HepG2 (cell line): ENCODE results near the gene M1AP. TPM values are rescaled to one million over a fixed set of nuclear protein-coding genes. Genes with fewer than 3 reads are reported as not detected.

Experiments
- AGO2 ChIP-seq: fragments of 200-400 bp; formaldehyde crosslinking; optimal IDR thresholded peaks from 2 replicates; pipeline ENCODE3; 2017; ENCODE audit warnings: mild to moderate bottlenecking, low read depth, low read length, moderate library complexity
- FOXA1 ChIP-seq, 2 experiments: fragments of 450-650 bp in 1 of 2; sonication (generic) in 1 of 2; formaldehyde crosslinking in 1 of 2; IDR thresholded peaks; 2 replicates each; pipeline versions ENCODE4 v1.4.0 to v1.6.1; 2016 to 2020; ENCODE audit warnings: missing genetic modification reagents in 1 of 2
- FOXJ3 ChIP-seq: sonication (generic); formaldehyde crosslinking; IDR thresholded peaks from 2 replicates; pipeline ENCODE4 v1.4.0; 2020; ENCODE audit warnings: missing genetic modification reagents, mild to moderate bottlenecking, borderline replicate concordance
- HNF4G ChIP-seq, 2 experiments: sonication (generic) in 1 of 2; formaldehyde crosslinking in 1 of 2; IDR thresholded peaks; 2 replicates each; pipeline versions ENCODE4 v1.4.0 to v1.6.1; 2011 to 2020; ENCODE audit warnings: borderline replicate concordance in 2 of 2, low read depth in 2 of 2, mild to moderate bottlenecking in 2 of 2, low read length in 1 of 2, missing genetic modification reagents in 1 of 2, moderate library complexity in 1 of 2
- KAT2B ChIP-seq: fragments of 150-350 bp; IDR thresholded peaks from 2 replicates; pipeline ENCODE4 v1.6.1; 2014; ENCODE audit warnings: low read depth, low read length, borderline replicate concordance
- NFKBIZ ChIP-seq: IDR thresholded peaks from 2 replicates; pipeline ENCODE4 v1.6.1; 2018; ENCODE audit warnings: missing genetic modification reagents, missing compliant biosample characterization
- PRPF4 ChIP-seq: fragments of 200-400 bp; formaldehyde crosslinking; IDR thresholded peaks from 2 replicates; pipeline ENCODE4 v1.6.1; 2016; ENCODE audit warnings: low read length, low read depth; ENCODE audit not compliant: poor library complexity, severe bottlenecking
- RBAK ChIP-seq: sonication (generic); formaldehyde crosslinking; IDR thresholded peaks from 2 replicates; pipeline ENCODE4 v1.5.1; 2020; ENCODE audit warnings: mild to moderate bottlenecking, missing genetic modification reagents
- RCOR2 ChIP-seq: IDR thresholded peaks from 2 replicates; pipeline ENCODE4 v1.6.1; 2016; ENCODE audit warnings: missing biosample characterization, missing genetic modification reagents
- SMAD3 ChIP-seq: sonication (generic); formaldehyde crosslinking; IDR thresholded peaks from 2 replicates; pipeline ENCODE4 v1.4.0; 2020; ENCODE audit warnings: missing genetic modification reagents
- SRF ChIP-seq: IDR thresholded peaks from 2 replicates; pipeline ENCODE4 v1.6.1; 2011; ENCODE audit warnings: mild to moderate bottlenecking, low read depth, low read length, moderate library complexity
- ZNF382 ChIP-seq: sonication (generic); formaldehyde crosslinking; IDR thresholded peaks from 2 replicates; pipeline ENCODE4 v1.5.0; 2020; ENCODE audit warnings: missing genetic modification reagents, mild to moderate bottlenecking, borderline replicate concordance
- ZNF619 ChIP-seq: sonication (generic); formaldehyde crosslinking; IDR thresholded peaks from 2 replicates; pipeline ENCODE4 v1.4.0; 2020; ENCODE audit warnings: mild to moderate bottlenecking, missing genetic modification reagents
- ZNF629 ChIP-seq: sonication (generic); formaldehyde crosslinking; conservative IDR thresholded peaks from 2 replicates; pipeline ENCODE4 v1.5.0; 2020; ENCODE audit warnings: missing genetic modification reagents
- ZNF766 ChIP-seq: sonication (generic); formaldehyde crosslinking; IDR thresholded peaks from 2 replicates; pipeline ENCODE4 v1.5.0; 2020; ENCODE audit warnings: missing genetic modification reagents, borderline replicate concordance
- ZNF768 ChIP-seq: sonication (generic); formaldehyde crosslinking; IDR thresholded peaks from 2 replicates; pipeline ENCODE4 v1.4.0; 2020; ENCODE audit warnings: missing genetic modification reagents
- ZSCAN20 ChIP-seq: sonication (generic); formaldehyde crosslinking; IDR thresholded peaks from 2 replicates; pipeline ENCODE4 v1.4.0; 2020; ENCODE audit warnings: missing genetic modification reagents, mild to moderate bottlenecking, borderline replicate concordance
- polyA plus RNA-seq, 8 experiments: library from polyadenylated mRNA; depleted of rRNA in 3 of 8; stranded (reverse) in 7 of 8; unstranded in 1 of 8; fragments of >200 nt; fragmentation: Illumina TruSeq in 4 of 8; extraction: Trizol in 4 of 8; gene quantifications; 2 replicates each; pipeline versions ENCODE4 v1.2.1 to v1.2.3, GENCODE V29; 2011 to 2016; ENCODE audit warnings: low read depth in 4 of 8, missing spikeins in 1 of 8, mixed read lengths in 1 of 8; ENCODE audit not compliant: insufficient read depth in 1 of 8
- total RNA-seq, 5 experiments: library from RNA; depleted of rRNA; stranded (reverse); fragments of >200 nt; fragmentation: Illumina TruSeq; extraction: Trizol; gene quantifications; 2 replicates each; pipeline ENCODE4 v1.2.3, GENCODE V29; 2016; ENCODE audit warnings: low read depth in 1 of 5
- TF ChIP-seq, protein P1 (sequence below): sonication (generic); formaldehyde crosslinking; IDR thresholded peaks from 2 replicates; pipeline ENCODE4 v1.4.0; 2020; ENCODE audit warnings: mild to moderate bottlenecking, low read depth, missing genetic modification reagents
- TF ChIP-seq, protein P2 (sequence below): sonication (generic); formaldehyde crosslinking; IDR thresholded peaks from 2 replicates; pipeline ENCODE4 v1.5.1; 2020; ENCODE audit warnings: missing genetic modification reagents, mild to moderate bottlenecking, borderline replicate concordance
- TF ChIP-seq, protein P3 (sequence below): sonication (generic); formaldehyde crosslinking; IDR thresholded peaks from 2 replicates; pipeline ENCODE4 v1.4.0; 2020; ENCODE audit warnings: low read depth, mild to moderate bottlenecking, missing genetic modification reagents
- TF ChIP-seq, protein P4 (sequence below): sonication (generic); formaldehyde crosslinking; IDR thresholded peaks from 2 replicates; pipeline ENCODE4 v1.4.0; 2020; ENCODE audit warnings: missing genetic modification reagents, mild to moderate bottlenecking, borderline replicate concordance

M1AP gene
- total and polyA plus RNA-seq, 2 of the 13 experiments (the other 11 are each of a cell fraction or from before 2014, with no cell fraction given): not detected

GRCh38 chr2:74529357-74530238 is 118.5 kb downstream of the M1AP start, which contains the start of the genes AUP1 and HTRA2 (continued):
- TF ChIP-seq, protein P1, sequence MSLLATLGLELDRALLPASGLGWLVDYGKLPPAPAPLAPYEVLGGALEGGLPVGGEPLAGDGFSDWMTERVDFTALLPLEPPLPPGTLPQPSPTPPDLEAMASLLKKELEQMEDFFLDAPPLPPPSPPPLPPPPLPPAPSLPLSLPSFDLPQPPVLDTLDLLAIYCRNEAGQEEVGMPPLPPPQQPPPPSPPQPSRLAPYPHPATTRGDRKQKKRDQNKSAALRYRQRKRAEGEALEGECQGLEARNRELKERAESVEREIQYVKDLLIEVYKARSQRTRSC: 0 out of 2 replicates have a peak, but pooled peaks have one; percentile 13
- TF ChIP-seq HNF4G (IDR thresholded peaks at IDR 0.05; ENCODE audit: borderline replicate concordance, low read depth, low read length): no peak; the same call in 1 of the 2 replicates
- no peak for TF ChIP-seq HNF4G (CRISPR knock-in tag; IDR thresholded peaks at IDR 0.05; ENCODE audit: borderline replicate concordance, low read depth)
- TF ChIP-seq ZSCAN20 (CRISPR knock-in tag): 0 out of 2 replicates have a peak, but pooled peaks have one; percentile 26
- TF ChIP-seq SRF: 0 out of 2 replicates have a peak, but pooled peaks have one; percentile 19
- peak; percentile 93 for TF ChIP-seq AGO2
- peak; percentile 61; the same call in 1 of the 2 replicates for TF ChIP-seq FOXJ3 (CRISPR knock-in tag)
- TF ChIP-seq ZNF766: 0 out of 2 replicates have a peak, but pooled peaks have one; percentile 18
- TF ChIP-seq, protein P2, sequence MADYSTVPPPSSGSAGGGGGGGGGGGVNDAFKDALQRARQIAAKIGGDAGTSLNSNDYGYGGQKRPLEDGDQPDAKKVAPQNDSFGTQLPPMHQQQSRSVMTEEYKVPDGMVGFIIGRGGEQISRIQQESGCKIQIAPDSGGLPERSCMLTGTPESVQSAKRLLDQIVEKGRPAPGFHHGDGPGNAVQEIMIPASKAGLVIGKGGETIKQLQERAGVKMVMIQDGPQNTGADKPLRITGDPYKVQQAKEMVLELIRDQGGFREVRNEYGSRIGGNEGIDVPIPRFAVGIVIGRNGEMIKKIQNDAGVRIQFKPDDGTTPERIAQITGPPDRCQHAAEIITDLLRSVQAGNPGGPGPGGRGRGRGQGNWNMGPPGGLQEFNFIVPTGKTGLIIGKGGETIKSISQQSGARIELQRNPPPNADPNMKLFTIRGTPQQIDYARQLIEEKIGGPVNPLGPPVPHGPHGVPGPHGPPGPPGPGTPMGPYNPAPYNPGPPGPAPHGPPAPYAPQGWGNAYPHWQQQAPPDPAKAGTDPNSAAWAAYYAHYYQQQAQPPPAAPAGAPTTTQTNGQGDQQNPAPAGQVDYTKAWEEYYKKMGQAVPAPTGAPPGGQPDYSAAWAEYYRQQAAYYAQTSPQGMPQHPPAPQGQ: no peak
- TF ChIP-seq ZNF768 (CRISPR knock-in tag): peak; percentile 54; the same call in 1 of the 2 replicates
- TF ChIP-seq RBAK: 0 out of 2 replicates have a peak, but pooled peaks have one; percentile 23
- TF ChIP-seq, protein P3, sequence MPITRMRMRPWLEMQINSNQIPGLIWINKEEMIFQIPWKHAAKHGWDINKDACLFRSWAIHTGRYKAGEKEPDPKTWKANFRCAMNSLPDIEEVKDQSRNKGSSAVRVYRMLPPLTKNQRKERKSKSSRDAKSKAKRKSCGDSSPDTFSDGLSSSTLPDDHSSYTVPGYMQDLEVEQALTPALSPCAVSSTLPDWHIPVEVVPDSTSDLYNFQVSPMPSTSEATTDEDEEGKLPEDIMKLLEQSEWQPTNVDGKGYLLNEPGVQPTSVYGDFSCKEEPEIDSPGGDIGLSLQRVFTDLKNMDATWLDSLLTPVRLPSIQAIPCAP (CRISPR knock-in tag): peak; percentile 35; the same call in 1 of the 2 replicates
- no peak for TF ChIP-seq NFKBIZ (CRISPR knock-in tag)
- TF ChIP-seq KAT2B: no peak
- no peak; the same call in 1 of the 2 replicates for TF ChIP-seq ZNF619 (CRISPR knock-in tag)
- TF ChIP-seq PRPF4: no peak
- TF ChIP-seq ZNF382 (CRISPR knock-in tag): no peak
- TF ChIP-seq FOXA1 (IDR thresholded peaks at IDR 0.05): no peak
- 0 out of 2 replicates have a peak, but pooled peaks have one; percentile 4 for TF ChIP-seq FOXA1 (CRISPR knock-in tag; IDR thresholded peaks at IDR 0.05)
- TF ChIP-seq ZNF629: 0 out of 2 replicates have a peak, but pooled peaks have one; percentile 25
- TF ChIP-seq, protein P4, sequence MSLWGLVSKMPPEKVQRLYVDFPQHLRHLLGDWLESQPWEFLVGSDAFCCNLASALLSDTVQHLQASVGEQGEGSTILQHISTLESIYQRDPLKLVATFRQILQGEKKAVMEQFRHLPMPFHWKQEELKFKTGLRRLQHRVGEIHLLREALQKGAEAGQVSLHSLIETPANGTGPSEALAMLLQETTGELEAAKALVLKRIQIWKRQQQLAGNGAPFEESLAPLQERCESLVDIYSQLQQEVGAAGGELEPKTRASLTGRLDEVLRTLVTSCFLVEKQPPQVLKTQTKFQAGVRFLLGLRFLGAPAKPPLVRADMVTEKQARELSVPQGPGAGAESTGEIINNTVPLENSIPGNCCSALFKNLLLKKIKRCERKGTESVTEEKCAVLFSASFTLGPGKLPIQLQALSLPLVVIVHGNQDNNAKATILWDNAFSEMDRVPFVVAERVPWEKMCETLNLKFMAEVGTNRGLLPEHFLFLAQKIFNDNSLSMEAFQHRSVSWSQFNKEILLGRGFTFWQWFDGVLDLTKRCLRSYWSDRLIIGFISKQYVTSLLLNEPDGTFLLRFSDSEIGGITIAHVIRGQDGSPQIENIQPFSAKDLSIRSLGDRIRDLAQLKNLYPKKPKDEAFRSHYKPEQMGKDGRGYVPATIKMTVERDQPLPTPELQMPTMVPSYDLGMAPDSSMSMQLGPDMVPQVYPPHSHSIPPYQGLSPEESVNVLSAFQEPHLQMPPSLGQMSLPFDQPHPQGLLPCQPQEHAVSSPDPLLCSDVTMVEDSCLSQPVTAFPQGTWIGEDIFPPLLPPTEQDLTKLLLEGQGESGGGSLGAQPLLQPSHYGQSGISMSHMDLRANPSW (CRISPR knock-in tag): no peak
- TF ChIP-seq RCOR2: no peak
- TF ChIP-seq SMAD3 (CRISPR knock-in tag): peak; percentile 76; the same call in 1 of the 2 replicates
